Astrocyte of the spinal cord (primary cell): ENCODE results near the gene SETD1A.
A peak's percentile ranks its signal among the peaks of the same experiment; 100 is the strongest.

Experiments used
- DNase-seq: peaks from one replicate; pipeline ENCODE4 v3.0.0; 2011; ENCODE audit warnings: low read depth, low spot score
- H3K4me3 ChIP-seq: 2 replicates; pipeline ENCODE4 v1.5.1; 2011; ENCODE audit warnings: low read depth, mild to moderate bottlenecking, low read length, moderate library complexity
- CTCF ChIP-seq: IDR thresholded peaks from 2 replicates; pipeline ENCODE4 v1.5.1; 2012; ENCODE audit warnings: low read depth, mild to moderate bottlenecking, low read length, inconsistent platforms
- in situ Hi-C: cut with HindIII; loops from 2 replicates; pipeline ENCODE4 v1.10.0; 2017; ENCODE audit warnings: low sequenced_read_pairs

Gene SETD1A

DNA sequence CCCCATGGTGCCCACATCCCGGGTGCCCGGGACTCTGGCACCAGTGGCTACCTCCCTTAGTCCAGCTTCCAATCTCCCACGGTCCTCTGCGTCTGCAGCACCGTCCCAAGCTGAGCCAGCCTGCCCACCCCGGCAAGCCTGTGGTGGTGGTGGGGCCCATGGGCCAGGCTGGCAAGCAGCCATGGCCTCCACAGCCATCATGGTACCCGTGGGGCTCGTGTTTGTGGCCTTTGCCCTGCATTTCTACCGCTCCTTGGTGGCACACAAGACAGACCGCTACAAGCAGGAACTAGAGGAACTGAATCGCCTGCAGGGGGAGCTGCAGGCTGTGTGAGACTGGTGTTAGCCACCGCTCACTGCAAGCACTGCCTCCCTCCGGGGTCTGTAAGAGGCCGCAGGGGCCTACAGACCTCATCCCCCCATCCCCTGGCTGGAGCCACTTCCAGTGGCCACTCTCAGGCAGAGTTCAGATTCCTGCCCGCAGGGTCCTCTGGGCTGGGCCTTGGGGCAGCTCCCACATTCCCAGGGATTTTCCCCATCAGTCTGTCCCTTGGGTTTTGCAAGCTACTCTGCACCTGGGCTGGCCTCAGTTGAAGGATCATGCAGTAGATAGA is 3.9 kb upstream of the SETD1A start:
- in situ Hi-C loops, result no loop called here
- peak; percentile 85 for TF ChIP-seq CTCF
- H3K4me3 ChIP-seq, result no peak overlapping the region
- peak; percentile 86 for DNase-seq

DNA sequence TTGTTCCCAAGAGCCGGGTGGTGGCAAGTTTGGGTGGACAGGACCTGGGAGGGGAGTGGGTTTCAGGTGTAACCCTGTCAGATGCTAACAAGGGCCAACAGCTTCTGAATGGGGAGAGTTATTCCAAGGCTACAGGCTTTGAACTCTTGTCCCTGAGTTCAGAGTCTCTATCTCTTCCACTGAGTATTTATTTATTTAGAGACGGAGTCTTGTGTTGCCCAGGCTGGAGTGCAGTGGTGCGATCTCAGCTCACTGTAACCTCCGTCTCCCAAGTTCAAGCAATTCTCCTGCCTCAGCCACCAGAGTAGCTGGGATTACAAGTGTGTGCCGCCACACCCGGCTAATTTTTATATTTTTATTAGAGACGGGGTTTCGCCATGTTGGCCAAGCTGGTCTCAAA is 2.6 kb upstream of the SETD1A start:
- no peak overlapping the region for H3K4me3 ChIP-seq
- in situ Hi-C loops, result no loop called here
- DNase-seq, result no peak
- TF ChIP-seq CTCF, result no peak

DNA sequence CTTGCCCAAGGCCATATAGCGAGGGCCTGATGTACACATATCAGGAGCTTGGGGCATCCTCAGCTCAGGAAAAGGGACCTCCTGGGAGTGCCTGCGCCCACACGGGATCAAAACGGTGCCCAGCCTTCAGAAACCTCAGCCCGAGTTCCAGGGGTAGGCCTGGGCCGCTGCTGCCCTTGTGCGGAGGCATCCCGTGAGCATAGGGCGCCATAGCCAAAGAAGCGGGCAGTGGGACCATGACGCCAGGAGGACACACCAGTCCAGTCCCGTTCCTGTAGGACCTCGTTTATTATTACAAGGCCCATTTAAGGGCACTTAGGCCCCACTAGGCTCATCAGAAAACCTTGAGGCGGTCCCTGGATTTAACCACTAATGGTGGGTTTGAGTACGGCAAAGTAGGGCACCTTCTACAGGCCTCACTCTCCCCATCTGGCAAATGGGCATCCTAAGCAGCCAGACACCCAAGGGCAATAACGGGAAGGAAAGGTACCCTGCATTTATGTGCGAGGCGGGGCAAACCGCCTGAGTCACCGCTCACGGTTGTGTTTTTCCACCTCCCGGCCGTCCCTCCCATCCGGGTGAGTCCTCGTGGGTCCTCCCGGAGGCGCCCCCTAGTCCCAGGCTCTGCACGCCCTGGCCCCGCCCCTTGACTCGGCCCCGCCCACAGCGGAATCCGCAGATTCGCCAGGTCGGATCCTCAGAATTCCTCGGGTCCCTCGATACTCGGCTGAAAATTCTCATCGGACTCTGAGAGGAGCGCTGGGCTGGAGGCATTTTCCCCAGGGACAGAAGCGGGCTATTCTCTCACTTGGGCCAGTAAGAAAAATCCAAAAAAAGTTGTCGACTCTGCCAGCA is 726 bp upstream of the SETD1A start:
- peak overlapping the region; percentile 88 for H3K4me3 ChIP-seq
- TF ChIP-seq CTCF, result peak; percentile 44
- DNase-seq, result peak; percentile 86
- in situ Hi-C loops, result no loop called here

GRCh38 chr16:30958175-30959079 is 873 bp downstream of the SETD1A start:
- DNase-seq, result peak; percentile 40
- in situ Hi-C loops, result no loop called here
- H3K4me3 ChIP-seq, result peak overlapping the region; percentile 88
- no peak for TF ChIP-seq CTCF

DNA sequence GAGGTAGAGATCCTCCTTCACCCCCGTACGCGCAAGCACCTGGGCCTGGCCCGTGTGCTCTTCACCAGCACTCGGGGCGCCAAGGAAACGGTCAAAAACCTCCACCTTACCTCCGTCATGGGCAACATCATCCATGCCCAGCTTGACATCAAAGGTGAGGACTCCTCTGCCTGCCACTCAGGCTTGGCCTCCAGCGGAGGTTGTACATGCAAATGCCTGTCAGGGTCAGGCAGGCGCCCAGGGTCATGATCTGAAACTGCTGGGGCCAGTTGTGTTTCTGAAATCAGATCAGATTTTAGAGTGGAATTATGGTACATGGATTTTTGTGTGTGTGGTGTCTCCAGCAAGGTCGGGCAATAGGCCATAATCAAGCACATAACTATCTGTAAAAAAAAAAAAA is 3.8 kb downstream of the SETD1A start:
- no peak overlapping the region for H3K4me3 ChIP-seq
- in situ Hi-C loops, result no loop called here
- DNase-seq, result no peak

More for the DNA sequence above, 3.8 kb downstream of the SETD1A start:
- no peak for TF ChIP-seq CTCF
